Raji (cell line): ENCODE measurements around the gene FRMD3.

Source experiments
- POLR2A ChIP-seq: IDR thresholded peaks from 2 replicates; pipeline ENCODE4 v1.6.1; 2011; ENCODE audit warnings: low read depth, low read length, control low read depth; ENCODE audit not compliant: insufficient read depth

Gene FRMD3

DNA sequence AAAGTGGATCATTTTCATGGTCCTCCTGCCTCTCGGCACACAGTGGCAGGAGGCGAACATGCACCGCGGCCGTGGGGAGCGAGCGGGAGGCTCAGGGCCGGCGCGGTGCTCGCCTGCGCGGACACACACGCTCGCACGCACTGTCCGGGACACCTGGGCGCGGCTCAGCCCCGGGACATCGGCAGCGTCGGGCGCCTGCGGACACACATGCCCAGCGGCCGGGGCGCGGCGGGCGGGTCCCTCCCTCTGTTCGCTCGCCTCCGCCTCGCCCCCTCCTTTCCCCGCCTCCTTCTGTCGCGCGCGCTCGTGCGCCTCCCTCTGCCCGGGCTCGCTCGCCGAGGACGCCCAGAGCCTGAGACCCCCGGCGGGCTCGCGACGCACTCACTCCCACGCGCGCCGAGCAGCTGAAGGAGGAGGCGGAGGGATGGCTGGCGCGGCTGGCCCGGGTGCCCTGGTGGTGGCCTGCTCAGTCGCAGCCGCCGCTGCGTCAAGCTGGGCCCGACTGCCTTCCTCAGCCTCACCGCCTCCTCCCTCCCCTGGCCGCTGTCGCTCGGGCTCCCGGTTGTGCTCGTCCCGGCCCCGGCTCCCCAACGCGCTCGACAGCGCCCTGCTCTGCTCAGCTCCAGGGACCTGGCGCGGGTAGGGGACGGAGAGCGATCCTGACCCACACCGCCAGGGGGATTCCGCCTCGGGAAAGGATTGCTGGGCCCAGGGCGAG lies at the start of gene FRMD3:
Gene FRMD3, minus strand, starts transcription at position 230 of the 718 bp plus-strand sequence. Its CDS starts 170 bp downstream, at position 60.
- no peak for TF ChIP-seq POLR2A

DNA sequence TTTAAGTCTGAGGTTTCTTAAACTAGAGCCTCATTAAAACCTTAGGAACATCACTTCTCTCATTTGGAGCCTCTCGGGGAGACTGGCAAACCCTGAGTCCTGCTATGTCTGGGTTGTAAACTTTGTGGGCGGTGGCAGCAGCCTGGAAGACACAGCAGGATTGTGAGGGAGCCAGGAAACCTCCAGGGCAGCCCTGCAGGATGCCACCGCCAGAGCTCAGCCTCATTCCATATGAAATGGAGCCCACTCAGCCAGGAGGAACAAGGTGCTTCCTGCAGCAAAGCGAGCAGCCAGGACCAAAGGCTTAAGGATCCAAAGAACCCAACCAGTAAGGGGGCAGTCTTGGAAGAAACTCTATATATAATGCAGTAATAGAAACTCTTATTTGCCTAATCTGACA lies 46.8 kb upstream of the FRMD3 start:
- TF ChIP-seq POLR2A: no peak

DNA sequence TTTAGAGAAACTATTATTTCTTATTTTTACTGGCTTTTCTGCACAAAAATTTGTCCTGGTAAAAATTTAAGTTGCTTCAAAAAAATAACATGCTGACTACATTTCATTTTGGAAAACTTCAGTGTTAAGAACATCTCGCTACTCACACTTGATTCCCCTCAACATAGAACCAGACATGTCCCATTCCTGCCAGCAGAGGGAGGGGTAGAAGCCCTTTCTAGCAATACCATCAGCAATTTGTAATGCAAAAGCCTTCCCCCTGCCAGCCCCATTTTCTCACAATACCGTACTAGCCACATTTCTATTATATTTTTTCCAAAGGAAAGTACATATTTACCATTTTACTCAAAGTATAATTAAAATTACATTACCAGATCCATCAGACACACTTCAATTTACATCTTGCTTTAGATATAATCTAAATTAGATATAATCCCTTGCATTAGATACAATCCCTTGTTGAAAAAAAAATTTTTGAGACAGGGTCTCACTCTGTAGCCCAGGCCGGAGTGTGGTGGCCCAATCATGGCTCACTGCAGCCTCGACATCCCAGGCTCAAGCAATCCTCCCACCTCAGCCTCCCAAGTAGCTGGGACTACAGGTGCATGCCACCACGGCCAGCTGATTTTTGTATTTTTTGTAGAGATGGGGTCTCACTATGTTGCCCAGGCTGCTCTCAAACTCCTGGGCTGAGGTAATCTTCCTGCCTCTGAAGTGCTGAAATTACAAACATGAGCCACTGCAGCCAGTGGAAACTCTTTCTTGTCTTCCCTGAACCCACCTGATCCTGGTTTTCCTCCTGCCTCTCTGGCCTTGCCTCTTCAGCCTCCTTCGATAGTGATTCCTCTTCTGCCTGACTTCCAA lies 45.2 kb upstream of the FRMD3 start:
- no peak for TF ChIP-seq POLR2A

DNA sequence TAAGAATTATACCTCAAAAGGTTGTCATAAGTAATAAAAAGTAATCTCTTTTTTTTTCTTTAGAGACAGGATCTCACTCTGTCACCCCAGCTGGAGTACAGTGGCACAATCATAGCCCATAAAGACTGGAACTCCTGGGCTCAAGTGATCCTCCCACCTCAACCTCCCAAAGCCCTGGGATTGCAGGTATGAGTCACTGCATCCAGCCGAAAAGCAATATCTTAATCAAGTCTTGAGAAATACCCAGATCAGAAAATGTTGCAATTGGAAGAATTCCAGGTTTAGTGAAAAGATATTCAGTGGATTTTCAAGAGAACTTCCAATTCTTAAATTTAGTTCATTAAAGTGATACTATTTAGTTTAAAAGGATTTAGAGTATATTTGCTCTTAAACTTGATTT lies 43.8 kb upstream of the FRMD3 start:
- TF ChIP-seq POLR2A: no peak

DNA sequence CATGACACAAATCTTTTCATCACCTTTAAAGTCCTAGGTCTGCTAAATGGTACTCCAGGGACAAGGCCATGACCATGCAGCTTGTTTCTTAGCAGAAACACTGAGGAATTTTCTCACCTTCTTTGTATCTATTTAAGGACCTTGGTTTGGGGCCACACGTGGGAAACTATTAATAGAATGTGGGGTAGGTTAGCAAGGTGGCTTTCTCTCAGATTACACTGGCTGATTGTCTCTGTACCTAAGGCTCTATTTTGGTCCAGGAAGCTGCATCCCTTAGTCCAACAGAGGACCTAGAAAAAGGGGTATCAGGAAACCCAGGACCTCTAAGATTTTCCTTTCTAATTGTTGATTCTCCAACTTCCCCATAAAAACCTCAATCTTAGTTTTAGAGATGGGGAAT lies 36.3 kb upstream of the FRMD3 start:
- no peak for TF ChIP-seq POLR2A

DNA sequence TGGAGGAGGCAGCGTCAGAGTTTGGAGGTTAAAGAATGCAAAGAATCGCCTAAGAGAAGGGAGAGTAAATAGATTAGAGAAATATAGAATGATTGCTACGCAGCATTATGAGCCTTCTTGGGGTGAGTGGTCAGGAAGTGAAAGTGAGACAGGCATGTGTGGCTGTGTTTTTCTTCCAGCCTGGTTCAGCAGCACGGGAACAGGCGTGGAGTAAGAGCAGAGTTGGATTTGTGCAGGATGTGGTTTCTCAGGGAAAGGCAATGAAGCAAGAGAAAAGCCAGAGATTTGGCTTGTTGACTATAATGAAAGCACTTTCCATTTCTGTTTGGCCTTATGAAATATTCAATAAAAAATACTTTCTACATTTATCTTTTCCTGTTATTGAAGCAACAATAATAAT lies 34.3 kb upstream of the FRMD3 start:
- TF ChIP-seq POLR2A: no peak

DNA sequence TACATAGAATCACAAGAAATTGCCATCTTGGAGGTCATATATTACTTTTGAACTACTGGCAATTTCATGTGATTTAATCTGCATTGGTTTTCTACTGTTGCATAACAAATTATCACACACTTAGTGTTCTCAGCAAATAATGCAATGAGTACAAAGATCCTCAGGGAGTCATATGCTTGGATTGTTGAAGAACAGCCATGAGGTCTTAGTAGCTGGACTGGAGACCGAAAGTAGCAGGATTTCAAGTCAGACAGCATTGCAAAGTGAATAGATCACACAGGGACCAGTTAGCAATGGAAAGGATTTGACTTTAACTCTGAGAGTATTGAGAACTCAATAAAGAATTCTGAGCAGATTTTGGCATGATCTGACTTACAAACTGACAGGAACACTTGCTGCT lies 32.2 kb upstream of the FRMD3 start:
- no peak for TF ChIP-seq POLR2A

DNA sequence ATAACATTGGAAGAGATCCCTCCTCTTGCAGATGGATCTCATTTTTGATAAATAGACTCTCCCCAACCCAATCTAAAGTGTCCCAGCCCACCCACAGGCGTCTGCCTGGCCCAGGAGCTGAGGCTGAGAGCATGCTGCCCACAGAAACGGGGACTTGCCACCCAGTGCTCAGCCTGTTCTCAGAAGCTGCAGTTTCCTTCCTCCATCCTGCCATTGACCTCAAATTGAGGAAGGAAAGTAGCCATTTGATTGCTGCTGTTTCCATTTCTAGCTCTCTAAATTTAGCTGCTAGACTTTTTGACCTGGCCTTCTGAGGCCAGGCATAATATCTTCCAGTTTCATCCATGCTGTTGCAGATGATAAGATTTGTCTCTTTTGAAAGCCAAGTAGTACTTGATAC lies 31.1 kb upstream of the FRMD3 start:
- TF ChIP-seq POLR2A: no peak

DNA sequence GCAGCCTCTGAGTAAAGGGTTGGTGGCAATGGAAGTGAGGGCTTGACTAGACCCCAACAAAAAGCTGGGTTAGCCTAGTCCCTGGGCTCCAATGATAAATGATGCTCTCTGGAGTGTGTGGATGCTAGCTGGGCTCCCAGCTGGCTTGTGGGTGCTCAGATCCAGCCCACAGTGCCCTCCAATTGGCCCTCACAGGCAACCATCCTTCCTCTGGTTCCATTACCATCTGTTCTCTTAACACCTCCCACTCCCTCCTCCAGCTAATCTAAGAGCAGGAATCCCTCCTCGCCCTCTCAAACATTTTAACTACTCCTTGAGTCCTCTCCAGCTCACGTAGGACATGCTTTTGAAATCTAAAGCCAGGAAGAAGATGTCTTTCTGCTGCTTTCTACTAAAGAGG lies 25.2 kb upstream of the FRMD3 start:
- TF ChIP-seq POLR2A: no peak

DNA sequence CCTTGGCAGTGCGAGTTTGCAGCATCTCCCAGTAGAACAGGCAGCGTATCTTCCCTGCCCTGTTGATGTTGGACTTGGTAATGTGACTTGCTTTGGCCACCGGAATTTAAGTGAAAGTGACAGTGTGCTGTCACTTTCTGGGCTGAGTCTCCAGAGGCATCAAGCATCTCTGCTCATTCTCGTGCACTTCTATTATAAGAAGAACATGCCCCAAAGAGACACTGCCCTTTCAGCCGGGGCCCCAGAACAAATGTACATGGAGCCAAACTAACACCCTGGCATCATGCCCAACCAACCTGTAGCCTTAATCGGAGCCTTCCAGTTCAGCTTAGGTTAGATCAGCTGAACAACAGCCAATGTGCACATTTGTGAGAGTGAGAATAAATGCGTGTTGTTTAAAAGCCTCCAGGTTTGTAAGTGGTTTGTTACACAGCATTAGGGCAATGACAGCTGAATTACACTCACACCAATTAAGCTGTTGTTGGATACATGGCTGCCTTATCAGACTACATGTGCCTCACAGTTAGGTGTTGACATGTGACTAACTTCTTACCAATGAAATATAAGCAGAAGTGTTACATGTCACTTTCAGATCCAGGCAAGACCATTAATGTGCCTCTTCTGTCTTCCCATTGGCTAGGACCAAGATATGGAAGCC lies 22.1 kb upstream of the FRMD3 start:
- TF ChIP-seq POLR2A: no peak

DNA sequence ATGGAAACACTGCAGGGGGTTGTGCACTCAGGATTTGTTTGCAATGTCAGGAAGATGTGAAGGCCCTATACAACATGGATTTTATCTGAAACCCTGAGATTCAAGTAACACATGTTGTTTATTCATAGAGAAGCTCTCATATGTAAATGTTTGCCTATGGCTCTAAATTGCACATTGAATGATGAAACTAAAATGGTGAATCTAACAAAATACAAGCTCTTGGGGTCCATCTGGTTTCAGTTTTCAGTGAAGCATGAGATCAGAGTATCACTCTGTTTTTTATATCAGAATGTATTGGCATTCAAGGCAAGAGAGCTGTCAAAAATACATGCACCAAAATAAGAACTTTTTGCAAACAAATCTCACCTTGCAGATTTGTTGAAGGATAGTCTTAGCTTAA lies 19.6 kb upstream of the FRMD3 start:
- TF ChIP-seq POLR2A: no peak

DNA sequence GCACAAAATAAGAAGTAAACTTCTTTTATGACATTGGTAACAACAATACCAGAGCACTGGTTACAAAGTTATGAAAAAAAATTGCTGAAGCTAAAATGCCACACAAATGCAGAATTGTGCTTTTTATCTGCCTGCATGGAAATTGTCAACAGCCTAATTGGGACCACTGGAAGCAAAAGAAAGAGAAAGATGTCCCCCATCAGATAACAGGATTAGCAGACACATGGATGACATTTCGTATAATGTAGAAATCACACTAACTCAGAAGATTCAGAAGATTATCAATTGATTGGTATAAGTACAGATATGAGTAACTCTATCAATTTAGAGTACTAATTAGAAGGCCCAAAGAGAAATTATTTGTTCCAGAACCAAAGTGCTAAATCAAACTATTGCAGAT lies 19.1 kb upstream of the FRMD3 start:
- TF ChIP-seq POLR2A: no peak

DNA sequence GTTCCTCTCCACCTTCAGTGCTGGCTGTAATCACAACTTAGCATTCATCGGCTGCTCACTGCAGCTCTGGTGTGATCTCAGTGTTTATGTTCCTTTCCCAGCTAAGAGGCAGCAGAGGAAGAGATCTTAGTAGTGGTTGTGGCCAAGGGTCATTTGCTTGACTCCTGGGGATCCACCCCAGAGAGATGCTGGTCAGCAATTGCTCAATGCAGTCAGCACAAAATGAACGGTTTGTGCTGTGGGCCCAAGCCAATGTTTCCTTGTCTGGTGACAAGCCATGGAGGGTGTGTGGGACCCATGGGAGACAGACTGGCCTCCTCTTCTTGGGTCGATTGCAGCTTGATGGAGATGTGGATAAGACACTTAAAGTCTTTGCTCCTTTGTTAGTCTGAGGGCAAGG lies 16.1 kb upstream of the FRMD3 start:
- TF ChIP-seq POLR2A: no peak

DNA sequence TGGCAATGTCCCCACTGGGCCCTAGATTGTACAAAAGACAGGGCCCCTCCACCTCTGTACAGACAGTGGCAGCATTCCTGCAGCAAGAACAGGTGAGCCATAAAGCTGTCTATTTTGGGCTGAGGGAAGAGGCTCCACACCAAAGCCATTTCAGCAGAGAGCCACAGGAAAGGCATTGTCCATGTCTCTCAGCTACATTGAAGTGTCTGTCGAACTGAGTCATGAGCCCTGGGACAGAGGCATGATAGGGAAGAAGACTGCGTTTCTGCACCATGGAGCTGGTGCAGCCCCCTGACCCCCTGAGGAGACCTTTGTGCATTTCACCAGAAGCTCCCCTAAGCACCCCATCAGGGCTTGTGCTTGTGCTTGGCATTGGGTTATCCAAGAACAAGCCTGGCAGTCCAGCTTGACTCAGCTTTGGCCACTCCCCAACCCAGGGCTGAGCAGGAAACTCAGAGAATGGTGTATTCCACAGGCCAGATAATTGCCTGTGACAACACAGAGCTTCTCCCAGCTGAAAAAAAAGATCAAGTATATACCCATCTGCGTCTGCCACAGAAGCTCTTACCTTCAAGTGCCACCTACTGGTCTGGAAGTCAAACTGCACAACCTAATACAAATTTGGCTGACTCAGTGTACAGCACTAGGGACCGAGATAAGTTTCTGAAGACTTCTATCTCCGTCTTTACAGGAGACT lies 5.9 kb upstream of the FRMD3 start:
- TF ChIP-seq POLR2A: no peak

DNA sequence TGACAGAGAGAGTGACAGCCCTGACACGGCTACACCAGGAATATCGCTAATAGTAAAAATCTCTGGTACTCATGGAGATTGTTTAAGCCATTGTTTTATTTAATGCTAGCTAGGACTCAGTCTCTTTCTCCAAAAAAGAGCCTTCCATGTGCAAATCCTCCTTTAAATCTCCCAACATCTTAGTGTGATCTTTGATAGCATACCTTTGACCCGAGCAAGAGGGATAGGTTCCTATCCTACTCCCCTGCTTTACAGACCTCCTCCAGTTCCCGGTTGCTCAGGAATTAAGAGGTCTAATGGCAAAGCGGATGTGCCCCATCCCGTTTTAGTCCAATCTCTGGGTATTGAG lies 663 bp upstream of the FRMD3 start:
- no peak for TF ChIP-seq POLR2A
